GM06990 (cell line): ENCODE measurements around the gene KCNK18.

Source experiments
- DNase-seq: peaks from one replicate; pipeline ENCODE4 v3.0.0-alpha.2; 2011; ENCODE audit not compliant: insufficient read length; ENCODE audit errors: extremely low read depth
- H3K27me3 ChIP-seq: replicated peaks from 2 replicates; pipeline ENCODE4 v1.6.0; 2011; ENCODE audit warnings: low read length; ENCODE audit not compliant: control insufficient read depth, insufficient read depth
- H3K36me3 ChIP-seq: 2 replicates; pipeline ENCODE4 v1.5.1; 2011; ENCODE audit warnings: low read length; ENCODE audit not compliant: control insufficient read depth, insufficient read depth
- H3K4me3 ChIP-seq: replicated peaks from 2 replicates; pipeline ENCODE4 v1.5.1; 2011; ENCODE audit warnings: low read depth, mild to moderate bottlenecking, control low read depth, low read length
- CTCF ChIP-seq: IDR thresholded peaks from 2 replicates; pipeline ENCODE4 v1.5.1; 2011; ENCODE audit warnings: low read length, control low read depth, mild to moderate bottlenecking, inconsistent platforms; ENCODE audit not compliant: insufficient read depth, poor library complexity, severe bottlenecking

KCNK18 gene

DNA sequence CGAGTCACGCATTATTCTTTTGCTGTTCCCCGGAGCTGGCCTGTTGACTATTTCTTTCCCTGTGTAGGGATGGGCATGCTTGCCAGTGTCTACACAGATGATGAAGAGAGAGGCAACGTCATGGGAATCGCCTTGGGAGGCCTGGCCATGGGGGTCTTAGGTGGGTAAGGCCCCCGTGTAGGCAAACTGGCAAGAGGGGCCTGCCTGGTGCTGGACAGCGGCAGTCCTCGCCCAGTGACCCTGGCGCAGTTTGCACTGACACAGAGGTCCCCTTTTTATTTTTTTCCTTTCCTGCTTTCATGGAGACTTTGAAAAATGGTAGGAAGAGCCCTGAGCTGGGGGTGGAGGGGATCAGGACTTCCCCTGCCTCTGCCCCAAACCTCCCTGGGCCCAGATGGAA, 57.0 kb downstream of the KCNK18 start:
- Histone ChIP-seq H3K4me3 (no peak overlapping the region), H3K36me3 (no peaks in the 10 kb centered on the region), H3K27me3 (peaks cover 1% of the 10 kb centered on the region)
- no peak for DNase-seq
- TF ChIP-seq CTCF, result no peak

DNA sequence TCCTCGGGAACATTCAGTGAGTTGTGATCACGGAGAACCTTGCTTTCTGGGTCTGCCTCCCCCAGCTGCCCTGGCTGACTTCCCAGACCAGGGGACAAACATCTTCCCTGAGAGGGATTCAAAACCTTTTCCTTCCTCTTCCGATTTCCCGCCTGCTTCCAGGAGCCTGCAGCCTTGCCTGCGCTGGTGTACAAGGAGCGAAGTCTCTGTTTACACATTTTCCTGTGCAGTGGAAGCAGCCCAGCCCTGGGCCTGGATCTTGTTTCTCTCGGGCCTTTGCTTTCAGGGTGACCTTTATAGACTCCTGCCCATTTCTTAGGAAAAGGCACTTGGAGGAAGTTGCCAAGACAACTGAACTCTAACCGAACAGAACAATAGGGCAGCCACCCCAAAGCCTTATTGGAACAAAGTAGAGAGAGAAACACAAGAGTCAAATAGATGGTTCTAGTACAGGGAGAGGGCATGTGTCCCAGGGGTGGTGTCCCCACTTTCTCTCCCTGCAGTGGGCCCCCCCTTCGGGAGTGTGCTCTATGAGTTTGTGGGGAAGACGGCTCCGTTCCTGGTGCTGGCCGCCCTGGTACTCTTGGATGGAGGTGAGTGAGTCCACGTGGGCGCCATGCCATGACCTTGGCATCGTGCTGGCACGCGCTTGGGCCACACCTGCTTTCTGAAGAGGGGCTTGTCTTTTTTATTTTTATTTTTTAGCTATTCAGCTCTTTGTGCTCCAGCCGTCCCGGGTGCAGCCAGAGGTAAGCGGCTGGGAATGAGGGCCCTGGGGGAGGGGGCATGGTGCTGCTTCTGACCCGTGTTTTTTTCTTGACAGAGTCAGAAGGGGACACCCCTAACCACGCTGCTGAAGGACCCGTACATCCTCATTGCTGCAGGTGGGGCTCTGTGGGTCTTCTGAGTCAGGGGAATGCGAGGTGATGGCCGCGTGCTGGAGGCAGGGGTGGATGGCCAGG, 57.8 kb downstream of the KCNK18 start:
- DNase-seq, result no peak
- Histone ChIP-seq H3K36me3 (no peaks in the 10 kb centered on the region), H3K4me3 (no peak overlapping the region), H3K27me3 (peaks cover 1% of the 10 kb centered on the region)
- TF ChIP-seq CTCF, result no peak

DNA sequence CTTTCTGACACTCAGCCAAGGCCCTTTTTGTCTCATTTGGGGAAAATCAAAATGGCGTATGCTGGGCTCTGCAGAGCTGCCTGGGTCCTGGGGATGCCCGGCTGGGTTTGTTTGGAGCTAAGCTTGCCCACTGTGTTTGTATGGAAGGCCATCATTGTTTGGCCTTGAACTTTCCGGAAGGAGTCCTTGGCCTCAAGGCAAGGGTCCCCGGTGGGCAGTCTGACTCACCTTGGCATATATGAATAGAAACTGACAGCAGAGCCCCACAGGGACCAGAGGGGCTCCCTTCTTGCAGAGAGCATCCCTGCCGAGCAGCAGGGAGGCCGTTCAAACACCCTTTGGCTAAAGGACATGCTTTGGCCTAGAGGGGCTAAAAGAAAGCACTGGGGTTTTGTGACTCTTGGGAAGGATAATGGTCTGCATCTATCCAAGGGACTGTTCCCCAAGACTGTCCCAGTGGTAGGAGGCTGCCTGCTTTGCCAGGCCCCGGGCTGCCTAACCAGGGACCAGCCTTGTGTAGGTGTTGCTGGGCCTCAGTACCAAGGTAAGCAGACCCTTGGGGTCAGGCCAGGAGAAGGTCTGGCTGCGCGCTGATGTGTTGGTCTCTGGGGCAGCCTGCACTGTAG, 58.7 kb downstream of the KCNK18 start:
- no peaks in the 10 kb centered on the region for H3K36me3 ChIP-seq
- DNase-seq, result no peak
- no peak for TF ChIP-seq CTCF
- no peak overlapping the region for H3K4me3 ChIP-seq
- peaks cover 1% of the 10 kb centered on the region for H3K27me3 ChIP-seq

DNA sequence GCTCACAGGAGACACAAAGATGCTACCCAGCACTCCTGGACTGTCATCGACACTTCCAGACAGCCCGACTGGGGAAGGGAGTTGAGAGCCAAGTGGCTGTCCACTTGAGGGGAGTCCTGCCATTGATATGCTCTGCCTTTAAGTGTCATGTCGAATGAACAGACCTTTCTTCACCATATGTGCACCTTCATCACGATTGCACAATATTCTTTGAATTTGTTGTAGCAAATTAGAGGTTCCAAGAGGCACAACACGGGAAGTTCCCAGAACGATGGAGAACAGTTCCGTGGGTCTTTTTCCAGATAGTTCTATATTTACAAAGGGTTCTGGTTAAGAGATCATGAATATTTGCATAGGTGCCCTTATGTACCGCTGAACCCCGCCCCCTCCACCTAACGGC, 59.6 kb downstream of the KCNK18 start:
- Histone ChIP-seq H3K36me3 (no peaks in the 10 kb centered on the region), H3K4me3 (no peak overlapping the region), H3K27me3 (peaks cover 1% of the 10 kb centered on the region)
- no peak for TF ChIP-seq CTCF
- DNase-seq, result no peak

DNA sequence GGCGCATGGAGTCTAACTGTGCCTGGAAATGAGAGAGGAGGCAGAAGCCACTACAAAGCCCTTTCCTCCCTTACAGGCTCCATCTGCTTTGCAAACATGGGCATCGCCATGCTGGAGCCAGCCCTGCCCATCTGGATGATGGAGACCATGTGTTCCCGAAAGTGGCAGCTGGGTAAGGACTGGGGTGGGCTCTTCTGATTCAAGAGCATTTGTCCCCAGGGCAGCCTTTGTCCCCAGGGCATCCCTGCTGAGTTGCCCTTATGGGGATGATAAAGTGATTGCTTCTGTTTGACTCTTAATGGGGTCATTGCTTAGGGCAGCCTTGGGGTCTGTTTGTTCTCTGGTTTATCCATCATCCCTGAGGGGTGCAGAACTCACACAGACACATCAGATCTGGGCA, 60.4 kb downstream of the KCNK18 start:
- Histone ChIP-seq H3K4me3 (no peak overlapping the region), H3K36me3 (no peaks in the 10 kb centered on the region), H3K27me3 (no peaks in the 10 kb centered on the region; the same call in none of the 2 replicates)
- no peak for DNase-seq
- TF ChIP-seq CTCF, result no peak
